ENCODE results near the gene CADPS.

Gene CADPS

DNA sequence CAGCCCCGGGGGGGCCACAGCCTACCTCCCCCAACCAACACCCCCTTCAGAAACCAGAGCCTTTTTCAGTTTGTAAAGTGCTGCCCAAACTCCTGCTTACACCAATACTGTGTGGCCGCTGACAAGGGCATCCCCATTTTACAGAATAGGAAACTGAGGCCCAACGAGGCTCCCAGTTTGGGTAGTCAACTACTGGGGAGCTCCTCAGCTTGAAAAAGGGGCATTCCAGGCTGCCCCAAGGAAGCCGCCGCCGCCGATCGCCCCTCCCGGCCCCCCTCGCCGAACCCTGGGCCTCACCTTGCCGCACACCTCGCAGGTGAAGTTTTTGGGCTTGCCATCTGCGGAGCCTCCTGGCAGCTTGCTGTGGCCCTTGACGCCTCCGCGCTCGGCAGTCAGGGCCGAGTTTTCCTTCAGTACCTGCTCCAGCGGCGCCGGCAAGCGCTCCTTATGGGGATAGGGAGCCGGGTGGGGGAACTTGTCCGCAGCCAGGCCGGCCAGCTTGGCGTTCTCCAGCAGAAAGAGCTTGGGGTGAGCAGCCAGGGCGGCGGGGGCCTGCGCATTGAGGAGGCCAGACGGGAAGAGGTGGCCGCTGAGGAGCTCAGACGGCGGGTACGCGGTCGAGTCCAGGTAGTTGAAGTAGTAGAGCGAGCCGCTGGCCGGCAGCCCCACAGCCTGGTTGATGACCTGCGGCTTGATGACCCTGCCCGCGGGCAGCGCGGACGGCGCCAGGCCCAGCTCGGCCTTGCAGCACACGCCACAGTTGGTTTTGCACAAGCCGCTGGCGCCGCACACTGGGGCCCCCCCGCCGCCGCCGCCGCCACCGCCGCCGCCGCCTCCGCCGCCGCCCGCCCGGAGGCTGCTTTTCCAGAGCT lies 503.3 kb downstream of the CADPS start:
- DNase-seq (ENCODE audit: extremely low spot score, insufficient read length, low read depth) (no peak), FAIRE-seq (no peak)

DNA sequence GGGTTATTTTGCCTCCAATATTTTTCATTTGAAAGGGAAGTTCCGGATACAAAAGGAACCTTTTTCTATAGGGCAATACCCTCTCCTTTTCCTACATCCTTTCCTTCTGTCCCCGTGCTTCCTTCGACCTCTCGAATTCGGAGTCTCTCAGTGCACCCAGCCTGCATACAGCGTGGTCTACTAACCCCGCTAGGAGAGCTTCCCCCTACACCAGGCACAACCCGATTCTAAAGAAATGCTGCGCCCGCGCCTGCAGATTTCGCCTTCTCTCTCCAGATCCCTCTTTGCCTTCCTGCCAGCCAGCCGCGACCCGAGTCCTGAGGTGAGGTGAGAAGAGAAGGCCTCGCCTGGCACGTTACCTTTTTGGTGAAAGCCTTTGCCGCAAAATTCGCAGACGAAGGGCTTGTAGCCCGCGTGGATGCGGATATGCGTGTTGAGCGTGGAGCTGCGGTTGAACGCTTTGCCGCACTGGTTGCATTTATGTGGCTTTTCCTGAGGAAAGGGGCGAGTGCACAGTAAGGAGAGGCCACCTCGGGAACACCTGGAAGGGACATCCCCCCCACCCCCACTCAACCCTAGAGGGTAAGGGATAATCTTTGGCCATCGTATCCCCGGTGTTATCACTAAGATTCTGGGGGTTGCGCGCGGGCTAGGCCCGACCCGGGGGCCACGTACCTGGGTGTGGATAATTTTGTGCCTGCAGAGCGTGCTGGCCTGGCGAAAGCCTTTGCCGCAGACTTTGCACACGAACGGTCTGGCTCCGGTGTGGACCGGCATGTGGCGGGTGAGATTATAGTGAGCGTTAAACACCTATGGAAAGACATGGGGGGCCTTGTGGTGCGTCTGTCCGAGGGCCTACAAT lies 504.1 kb downstream of the CADPS start:
- DNase-seq (ENCODE audit: extremely low spot score, insufficient read length, low read depth) (no peak), FAIRE-seq (no peak)

DNA sequence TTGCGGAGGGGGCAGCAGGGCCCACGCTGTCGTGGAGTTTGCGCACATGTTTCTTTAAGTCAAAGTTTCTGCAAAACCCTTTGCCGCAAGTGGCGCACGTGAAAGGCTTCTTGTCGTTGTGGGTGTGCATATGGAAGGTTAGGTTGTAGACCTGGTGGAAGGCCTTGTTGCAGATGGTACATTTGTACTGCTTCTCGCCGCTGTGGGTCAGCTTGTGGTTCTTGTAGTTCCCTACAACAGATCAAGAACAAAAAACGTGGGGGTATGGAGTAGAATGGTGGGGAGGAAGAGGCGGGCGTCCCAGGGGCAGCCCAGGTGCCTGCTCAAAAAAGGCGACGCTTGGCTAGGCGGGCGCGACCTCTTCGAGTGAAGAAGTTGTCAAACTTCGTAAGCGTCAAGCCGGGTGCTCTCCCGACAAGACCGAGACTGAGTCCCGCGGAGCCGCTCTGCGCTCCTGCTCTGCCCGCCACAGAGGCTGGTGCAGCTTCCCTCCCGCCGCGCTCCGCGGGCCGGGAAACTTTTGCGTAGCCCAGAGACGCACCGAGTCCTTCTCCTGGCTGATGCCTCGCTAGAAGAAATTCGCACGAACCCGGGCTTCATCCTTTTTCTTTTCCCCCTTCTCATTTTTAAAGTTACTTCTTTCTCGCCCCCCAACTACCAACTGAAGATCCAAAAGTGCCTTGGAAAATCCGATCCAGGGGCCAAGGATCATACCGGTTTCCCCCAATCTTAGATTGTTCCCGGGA lies 504.9 kb downstream of the CADPS start:
- no peak for DNase-seq (ENCODE audit: extremely low spot score, insufficient read length, low read depth)
- FAIRE-seq = no peak

DNA sequence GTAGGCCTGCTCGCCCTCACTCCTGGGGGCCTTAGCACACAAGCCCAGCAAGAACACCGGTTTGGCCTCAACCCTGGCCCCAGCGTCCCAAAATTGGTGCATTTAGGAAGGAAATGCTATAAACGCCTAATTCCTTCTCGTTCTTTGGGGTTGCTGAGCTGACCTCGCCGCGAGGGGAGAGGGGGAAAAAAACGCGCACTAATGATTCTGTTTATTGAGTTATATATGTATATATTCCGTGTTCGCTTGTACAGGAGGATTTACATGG lies 505.8 kb downstream of the CADPS start:
- FAIRE-seq (no peak), DNase-seq (ENCODE audit: extremely low spot score, insufficient read length, low read depth) (no peak)

DNA sequence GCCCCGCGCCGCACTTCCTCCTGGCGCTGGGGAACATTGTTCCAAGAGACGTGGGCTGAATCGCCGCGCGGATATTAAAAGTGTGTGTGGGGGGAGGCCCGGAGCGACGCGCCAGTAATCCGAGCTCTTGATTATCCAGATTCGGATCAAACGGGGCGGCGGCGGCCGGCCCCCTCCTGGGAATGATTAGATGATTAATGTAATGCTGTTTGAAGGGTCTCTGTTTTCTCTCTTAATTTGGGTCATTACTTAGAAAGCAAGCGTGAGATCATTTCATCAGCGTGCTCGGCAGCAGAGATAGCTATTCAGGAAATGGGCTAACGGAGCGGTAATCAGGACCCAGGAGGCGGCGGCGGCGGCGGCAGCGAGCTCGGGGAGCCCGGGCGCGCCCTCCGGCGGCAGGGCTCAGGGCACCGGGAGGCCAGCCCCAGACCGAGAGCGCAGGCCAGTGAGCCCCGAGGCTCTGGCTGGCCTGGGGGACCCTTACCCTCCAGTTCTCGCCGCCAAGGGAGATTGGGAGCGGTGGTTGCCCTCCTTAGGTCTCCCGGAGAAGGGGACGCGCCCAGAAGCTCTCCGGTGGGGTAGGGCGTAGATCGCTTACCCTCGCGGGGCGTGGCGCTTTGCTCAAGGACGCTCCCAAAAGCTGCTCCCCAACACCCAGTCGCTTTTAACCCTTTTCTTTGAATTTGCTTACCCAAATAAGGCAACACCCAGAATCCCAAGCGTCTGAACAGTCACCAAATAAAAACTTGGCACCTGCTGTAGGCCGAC lies 506.3 kb downstream of the CADPS start:
- DNase-seq (ENCODE audit: extremely low spot score, insufficient read length, low read depth) = no peak
- FAIRE-seq = no peak

DNA sequence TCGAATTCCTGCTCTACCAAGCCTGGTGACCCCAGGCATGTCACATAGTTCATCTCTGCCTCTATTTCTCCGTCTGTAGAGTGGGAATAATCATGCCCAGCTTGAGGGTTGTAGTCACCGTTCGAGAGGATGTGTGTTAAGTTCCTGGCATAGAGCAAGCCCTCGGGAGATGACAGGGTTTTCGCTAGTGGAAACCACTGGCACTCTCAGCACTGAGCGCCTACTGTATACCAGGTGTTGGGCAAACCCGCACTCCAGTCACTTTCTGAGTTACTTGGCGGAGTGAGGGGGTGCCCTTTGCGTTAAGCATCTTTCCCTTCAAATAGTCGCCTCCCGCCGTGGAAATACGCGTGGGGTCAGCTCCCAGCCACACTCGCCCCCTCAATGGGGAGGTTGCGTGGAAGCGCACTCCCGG lies 506.9 kb downstream of the CADPS start:
- FAIRE-seq = no peak
- no peak for DNase-seq (ENCODE audit: extremely low spot score, insufficient read length, low read depth)

DNA sequence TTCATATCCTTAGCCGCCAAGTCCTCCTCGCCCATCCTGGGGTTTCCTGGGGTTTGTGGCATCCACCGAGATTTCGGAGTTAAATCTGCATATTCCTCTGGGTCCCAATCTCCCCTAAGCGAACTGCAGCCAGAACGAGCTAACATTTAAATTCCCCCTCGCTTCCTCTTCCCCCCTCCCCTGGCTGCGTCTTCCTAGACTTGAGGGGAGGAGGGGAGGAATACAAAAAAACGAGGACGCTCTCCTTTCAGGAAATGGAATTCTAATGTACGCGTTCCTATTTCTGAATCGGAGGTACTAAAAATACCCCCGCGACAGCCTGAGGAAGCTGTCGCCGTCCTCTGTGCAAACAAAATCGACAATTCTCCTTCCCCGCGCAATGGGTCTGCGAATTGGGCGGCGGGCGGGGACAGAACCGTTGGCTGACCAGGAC lies 507.4 kb downstream of the CADPS start:
- DNase-seq (ENCODE audit: extremely low spot score, insufficient read length, low read depth) = no peak
- FAIRE-seq = no peak

DNA sequence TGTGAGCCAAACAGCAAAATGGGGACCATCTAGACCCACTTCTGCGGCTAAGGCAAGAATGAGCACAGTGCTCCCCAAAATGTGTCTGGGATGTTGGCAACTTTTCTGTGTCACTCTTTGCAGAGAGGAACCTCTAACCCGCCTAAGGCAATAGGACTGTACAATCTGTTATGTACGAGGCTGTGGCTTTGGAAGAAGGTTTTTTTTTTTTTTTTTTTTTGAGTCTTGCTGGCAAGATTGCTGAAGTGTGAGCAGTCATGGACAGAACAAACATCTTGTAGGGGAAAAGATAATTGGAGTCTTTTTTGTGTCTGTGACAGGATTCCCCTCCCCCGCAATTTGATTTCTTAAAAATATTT lies 509.1 kb downstream of the CADPS start:
- FAIRE-seq (no peak), DNase-seq (ENCODE audit: extremely low spot score, insufficient read length, low read depth) (no peak)

DNA sequence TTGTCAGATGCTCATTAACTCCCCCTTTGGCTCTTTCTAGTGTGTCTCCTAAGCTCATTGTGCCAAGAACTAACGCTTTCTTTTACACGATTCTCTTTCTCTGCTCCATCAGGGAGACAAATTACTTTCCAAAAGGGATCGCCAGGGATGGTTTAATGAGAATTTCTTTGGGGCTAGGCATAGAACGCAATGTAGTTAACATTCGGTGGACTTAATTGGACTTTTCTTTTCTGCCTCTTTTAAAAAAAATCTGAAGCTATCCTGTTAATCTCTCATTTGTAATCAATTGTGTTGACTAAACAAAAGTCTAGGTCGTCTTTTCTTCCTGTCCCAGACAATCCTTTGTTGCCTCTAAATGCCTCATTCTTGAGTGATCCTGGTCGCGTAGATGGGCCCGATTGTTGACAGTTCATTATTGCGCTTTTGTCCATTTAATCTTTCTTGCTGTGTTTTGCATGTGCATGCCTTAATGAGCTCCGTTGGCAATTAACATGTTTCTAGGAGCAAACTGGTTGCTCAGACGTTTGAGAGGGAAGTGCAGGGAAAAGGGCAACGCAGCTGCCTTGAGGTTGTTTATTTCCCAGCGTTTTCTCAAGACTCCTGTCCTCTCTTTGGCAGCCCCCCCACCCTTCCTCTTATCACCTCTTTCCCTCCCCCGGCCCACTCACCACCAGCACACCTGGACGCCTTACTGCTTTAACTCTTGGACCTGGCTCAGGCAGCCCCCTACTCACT lies 509.7 kb downstream of the CADPS start:
- FAIRE-seq (no peak), DNase-seq (ENCODE audit: extremely low spot score, insufficient read length, low read depth) (no peak)

DNA sequence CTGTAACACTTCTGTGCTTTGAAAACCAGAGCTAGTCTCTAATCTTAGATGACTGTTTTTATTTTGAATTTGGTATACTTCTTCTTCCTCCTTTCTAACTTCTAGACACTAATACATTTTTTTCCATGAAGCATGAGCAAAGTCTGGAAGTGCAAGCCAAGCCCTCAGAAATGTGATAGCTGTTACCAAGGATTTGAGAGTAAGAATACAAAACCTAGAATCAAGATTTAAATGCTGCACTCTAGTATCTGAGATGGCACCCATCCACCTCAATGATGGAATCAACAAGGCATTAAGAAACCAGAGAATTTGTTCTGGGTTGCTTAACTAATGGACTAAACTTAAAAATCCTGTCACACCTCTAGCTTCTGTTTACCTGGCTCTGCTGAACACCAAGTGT lies 511.0 kb downstream of the CADPS start:
- FAIRE-seq = no peak

DNA sequence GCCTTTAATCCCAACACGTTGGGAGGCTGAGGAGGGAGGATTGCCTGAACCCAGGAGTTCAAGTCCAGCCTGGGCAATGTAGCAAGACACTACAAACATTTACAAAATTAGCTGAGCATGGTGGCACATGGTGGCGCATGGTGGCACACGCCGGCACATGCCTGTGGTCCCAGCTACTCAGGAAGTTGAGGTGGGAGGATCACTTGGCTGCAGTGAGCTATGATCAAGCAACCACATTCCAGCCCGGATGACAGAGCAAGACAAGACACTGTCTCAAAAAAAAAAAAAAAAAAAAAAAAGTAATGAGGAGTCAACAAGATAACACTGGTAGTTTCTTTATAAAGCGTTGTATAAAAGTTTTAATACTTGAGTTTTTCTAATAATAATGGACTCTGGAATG lies 511.9 kb downstream of the CADPS start:
- DNase-seq (ENCODE audit: extremely low spot score, insufficient read length, low read depth) (no peak), FAIRE-seq (no peak)

More for the DNA sequence above, 511.0 kb downstream of the CADPS start:
- DNase-seq (ENCODE audit: extremely low spot score, insufficient read length, low read depth) = no peak

DNA sequence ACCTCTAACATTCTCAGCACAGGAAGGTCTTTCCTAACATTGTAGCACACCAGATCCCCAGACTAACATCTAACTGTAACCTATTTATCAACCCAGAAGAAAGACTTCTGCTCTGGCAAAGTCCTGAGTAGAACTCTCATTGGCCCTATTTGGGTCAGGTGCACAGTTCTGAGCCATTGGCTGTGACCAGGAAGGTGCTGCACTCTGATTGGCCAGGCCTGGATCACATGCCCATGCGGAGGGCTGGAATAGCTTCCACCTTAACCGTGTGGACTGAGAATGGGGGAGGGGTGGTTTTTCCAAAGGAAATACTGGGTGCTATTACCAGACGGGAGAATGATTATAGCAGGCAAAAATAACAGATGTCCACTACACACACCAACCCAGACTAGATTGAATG lies 513.4 kb downstream of the CADPS start:
- DNase-seq (ENCODE audit: extremely low spot score, insufficient read length, low read depth) = no peak
- FAIRE-seq = no peak

DNA sequence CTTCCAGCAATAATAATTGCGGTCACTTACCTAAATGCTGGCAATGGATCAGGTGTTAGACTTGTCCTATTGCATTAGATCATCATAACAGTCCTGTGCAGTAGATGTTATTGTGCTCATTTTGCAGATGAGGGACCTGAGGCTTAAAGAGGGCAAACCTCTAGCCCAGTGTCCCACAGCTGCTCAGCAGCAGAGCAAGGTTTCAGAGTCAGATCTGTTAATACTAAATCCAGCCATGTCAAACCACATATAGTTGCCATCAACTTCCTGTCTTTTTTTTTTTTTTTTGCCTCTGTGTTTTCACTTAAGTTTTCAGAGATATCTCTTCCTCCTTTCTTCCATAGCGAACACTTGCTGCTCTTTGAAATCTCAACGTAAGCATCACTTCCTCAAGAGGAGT lies 514.0 kb downstream of the CADPS start:
- peak; percentile 9 for DNase-seq (ENCODE audit: extremely low spot score, insufficient read length, low read depth)
- peak; percentile 79 for FAIRE-seq

DNA sequence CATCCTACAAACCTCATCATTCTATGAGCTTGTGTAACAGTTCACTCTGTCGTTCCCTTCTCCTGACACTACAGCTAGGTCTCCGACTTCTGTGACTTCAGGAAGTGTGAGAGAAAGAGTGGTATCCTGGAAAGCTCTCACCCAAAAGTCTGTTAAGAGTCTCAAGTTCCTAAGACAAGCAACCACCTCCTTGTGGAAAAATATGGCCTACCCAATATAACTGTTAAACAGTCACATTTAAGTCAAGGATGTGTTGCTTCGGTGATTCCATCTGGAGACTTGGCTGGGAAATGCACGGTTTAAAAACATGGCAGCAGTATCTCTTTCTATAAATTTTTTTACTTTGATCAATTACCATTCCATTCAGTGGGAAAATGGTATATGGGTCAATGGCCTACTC lies 515.7 kb downstream of the CADPS start:
- DNase-seq (ENCODE audit: extremely low spot score, insufficient read length, low read depth) (no peak), FAIRE-seq (no peak)

DNA sequence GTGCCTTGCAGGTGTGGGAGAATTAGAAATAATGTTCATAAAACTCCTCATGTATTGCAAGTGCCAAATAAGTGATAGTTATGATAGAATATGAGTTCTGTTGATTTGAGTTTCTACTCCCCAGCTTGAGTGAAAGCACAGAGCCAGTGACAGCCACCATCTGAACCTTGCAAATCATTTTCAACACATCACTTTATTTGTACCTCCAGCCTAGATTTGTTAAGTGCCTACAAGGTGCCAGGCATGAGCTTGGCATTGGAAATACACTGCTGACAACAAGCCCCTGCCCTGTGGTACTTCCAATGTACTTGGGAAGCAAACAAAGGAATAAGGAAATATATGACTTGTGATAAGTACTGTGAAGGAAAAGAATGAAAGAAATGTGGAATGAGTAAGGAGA lies 518.9 kb downstream of the CADPS start:
- FAIRE-seq = no peak
- DNase-seq (ENCODE audit: extremely low spot score, insufficient read length, low read depth) = no peak

DNA sequence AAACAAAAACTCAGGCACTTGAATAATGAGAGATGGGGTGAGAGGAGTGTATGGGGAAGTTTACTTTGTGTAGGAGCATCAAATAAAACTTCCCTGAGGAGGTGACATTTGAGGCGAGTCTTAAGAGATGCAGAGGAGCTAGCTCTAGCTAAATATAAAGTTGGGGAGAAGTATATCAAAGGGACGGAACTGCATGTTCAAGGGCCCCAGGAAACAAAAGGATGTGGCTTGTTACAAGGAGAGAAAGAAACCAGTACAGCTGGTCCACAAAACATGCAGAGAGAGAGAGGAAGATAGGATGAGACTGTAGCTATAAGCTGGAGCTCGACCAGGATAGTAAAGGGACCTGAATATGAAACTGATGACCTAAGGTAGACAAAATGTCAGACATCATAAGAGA lies 519.5 kb downstream of the CADPS start:
- no peak for FAIRE-seq
- DNase-seq (ENCODE audit: extremely low spot score, insufficient read length, low read depth) = no peak

All from GM18507 (cell line).